NCI-H187 treated with DMSO at 0.1 percent for 48 hours (cell line): ENCODE data around the gene BSN.

Experiments used
- DNase-seq: peaks from one replicate; lab custom pipeline; 2025; lab: John Stamatoyannopoulos, UW

The BSN gene

GRCh38 chr3:49716169-49716568, 161.9 kb downstream of the BSN start:
- DNase-seq = no peak

GRCh38 chr3:49716691-49717210, 162.5 kb downstream of the BSN start:
- DNase-seq = no peak

GRCh38 chr3:49717211-49717958, 163.1 kb downstream of the BSN start:
- no peak for DNase-seq

- no peak for DNase-seq
Measured at GRCh38 chr3:49717959-49718857, 163.9 kb downstream of the BSN start.

DNA sequence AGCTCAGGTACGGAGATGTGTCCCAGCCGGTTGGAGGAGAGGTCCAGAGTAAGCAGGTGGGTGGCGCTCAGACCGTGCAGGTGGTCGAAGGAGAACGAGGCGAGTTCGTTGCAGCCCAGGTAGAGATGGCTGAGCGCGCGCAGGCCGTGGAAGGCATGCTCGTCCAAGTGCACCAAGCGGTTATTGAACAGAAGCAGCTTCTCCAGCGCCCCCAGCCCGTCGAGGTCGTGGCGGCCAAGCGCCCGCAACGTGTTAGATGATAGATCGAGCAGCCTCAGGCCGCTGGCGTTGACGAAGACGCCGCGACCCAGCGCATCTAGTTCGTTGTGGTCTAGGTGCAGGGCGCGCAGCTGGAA, 164.6 kb downstream of the BSN start:
- no peak for DNase-seq

DNA sequence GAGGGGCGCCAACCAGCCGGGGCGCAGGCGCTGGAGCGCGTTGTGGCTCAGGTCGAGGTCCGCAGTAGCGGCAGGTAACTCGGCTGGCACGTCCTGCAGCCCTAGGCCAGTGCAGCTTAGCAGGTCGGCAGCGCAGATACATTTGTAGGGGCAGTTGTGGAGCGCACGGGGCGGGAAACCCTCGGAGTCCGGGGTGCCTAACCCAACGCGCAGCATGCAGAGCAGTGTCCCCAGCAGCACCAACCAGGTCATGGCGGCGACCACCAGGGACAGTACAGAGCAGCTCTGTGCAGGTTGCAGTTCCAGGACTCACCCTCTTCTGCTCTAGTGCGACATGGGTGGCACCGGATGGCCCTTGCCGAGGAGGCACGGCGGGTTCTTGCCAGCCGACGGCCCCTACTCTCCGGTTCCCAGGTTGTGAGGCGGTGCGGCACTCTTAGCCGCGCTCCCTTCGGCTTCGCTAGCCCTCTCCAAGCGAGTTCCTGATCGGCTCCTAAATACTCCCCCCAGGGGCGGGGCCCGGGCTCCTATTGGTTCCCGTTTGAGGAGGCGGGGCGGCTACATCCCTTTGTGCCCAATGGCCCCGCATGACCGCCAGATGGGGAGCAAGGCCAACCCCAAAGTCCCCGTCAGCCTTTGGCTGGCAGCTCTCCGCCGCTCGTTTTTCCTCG, 165.1 kb downstream of the BSN start, which contains the start of gene AMIGO3:
Gene AMIGO3 (minus strand): TSS at position 471 of the 671 bp plus-strand sequence. CDS start 219 bp downstream, at position 252.
- DNase-seq = peak; percentile 68
